ENCODE results near the gene CCNY.

The CCNY gene

DNA sequence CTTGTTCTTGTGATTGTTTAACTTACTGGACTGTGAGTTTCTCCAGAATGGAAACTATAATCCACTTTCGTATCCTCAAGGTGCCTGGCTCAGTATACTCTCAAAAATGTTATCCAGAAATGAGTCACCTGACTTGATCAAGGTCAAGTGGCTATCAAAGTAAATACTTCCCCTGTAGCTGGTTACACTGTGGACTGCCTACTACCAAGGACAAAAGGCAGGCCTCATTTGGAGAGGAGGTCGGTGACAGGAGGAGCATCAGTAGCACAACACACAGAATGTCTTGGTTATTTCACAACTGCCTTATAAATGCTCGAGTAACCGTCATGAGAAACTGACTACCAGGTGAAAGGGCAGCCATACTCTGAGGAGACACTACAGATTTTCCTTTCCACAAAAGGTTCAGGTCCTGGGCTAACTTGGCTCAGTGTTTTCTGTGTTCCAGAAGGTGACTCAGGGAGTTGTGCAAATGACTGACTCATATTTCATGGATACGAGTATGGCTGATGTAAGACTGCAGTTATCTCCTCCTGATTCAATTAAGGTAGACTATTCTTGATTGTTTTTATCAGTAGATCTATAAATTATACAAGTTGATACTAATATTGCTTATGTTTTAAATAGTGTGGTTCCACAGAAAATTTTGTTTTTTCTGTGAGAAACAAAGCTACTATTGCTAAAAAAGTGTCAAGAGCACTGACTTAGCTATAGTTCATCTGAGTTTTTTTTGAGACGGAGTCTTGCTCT, 4.2 kb upstream of the CCNY start:
- no peak for DNase-seq (ENCODE audit: low read depth)

DNA sequence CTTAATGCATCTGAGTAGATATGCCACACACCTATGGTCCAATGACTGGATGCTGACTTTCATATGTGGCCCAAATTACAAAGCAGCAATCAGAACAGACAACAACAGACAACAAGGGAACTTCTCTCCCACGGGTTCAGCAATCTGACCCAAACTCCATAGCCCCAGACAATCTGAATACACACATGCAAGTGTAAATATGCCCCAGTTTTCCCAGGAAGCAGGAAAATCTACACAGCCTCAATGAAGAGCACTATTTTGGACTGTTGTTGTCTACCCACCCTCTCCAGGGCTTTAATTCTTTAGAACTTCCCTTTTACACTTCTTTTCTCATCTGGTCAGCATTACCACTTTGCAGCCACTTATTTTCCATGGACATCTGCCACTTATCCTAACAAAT, 2.0 kb upstream of the CCNY start:
- no peak for DNase-seq (ENCODE audit: low read depth)

DNA sequence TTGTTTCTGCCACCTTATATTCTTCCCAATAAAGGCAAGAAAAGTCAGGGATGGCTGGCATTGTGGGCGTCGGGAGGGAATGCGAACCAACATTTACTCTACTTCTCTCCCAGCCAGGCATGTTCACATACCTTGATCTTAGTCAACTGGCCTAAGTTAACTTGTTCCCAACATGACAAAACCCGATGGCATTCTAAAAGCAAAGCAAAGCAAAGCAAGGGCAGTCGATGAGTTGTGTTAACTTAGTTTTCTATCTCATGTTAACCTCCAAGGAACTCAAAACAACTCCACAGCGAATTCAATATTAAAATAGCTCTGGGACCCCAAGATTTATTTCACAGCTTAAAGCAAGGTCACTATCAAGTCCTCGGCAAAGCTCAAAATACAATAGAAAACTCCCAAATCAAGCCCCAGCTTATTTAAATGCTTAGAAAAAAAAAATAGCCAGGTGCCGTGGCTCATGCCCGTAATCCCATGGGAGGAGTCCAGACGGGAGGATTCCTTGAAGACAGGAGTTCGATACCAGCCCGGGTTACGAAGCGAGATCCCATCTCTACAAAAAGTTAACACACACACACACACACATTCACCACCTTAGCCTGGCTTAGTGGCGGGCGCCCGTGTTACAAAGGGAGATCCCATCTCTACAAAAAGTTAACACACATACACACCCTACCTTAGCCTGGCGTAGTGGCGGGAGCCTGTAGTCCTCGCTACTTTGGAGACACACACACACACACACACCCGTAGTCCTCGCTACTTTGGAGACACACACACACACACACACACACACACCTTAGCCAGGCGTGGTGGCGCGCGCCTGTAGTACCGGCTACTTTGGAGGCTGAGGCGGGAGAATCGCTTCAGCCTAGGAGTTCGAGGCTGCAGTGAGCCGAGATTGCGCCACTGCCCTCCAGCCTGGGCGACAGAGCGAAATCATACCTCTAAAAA, 901 bp upstream of the CCNY start:
- no peak for DNase-seq (ENCODE audit: low read depth)

DNA sequence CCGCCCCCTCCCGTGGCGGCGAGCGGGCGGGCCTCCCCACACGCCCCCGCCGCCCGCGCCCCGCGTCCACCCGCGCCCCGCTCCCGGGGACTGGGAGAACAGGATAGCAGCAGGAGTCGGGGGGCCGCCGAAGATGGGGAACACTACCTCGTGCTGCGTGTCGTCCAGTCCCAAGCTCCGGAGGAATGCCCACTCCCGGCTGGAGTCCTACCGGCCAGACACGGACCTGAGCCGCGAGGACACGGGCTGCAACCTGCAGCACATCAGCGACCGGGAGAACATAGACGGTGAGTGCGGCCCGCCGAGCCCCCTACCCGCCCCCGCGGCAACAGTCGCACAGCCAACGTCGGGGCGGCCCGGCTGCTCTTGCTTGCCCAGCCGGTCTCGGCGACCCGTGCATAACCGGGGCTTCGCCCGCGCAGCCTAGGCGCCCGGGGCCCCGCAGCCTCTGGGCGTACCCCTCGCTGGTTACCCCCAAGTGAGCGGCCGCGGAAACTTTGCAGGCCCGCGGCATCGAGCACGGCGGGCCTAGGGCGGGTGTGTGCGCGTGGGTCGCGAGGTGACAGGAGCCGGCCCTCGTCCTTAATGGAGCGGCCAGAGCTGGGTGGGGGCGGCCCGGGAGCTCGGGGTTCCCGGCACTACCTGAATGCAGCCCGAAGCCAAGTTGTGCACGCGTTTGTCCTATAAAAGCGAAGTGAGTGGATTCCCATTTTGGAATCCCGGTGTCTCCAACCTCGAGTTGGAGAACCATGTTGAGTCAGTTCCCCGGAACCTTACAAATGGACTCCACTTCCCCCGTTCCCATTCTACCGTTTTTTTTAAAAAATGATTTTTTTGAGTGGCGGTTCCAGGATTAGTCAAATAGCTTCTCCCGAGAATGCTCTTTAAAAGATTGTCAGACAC, 863 bp downstream of the CCNY start:
- DNase-seq (ENCODE audit: low read depth): no peak

DNA sequence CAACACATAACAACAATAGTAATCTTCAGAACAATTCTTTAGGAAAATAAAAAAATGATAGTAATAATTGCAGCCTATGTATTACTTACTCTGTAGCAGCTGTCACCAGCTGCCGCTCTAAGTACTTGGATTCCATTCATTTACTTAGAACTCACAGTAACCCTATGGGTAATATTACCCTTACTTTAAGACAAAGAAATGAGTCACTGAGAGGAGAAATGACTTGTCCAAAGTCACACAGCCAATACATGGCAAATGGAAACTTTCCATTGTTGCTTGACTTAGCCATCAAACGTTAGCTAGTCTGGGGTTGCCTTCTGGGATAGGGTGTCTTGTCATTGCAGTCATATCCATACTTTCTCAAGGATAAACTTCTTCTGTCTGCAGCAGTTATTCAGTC, 3.6 kb downstream of the CCNY start:
- no peak for DNase-seq (ENCODE audit: low read depth)

DNA sequence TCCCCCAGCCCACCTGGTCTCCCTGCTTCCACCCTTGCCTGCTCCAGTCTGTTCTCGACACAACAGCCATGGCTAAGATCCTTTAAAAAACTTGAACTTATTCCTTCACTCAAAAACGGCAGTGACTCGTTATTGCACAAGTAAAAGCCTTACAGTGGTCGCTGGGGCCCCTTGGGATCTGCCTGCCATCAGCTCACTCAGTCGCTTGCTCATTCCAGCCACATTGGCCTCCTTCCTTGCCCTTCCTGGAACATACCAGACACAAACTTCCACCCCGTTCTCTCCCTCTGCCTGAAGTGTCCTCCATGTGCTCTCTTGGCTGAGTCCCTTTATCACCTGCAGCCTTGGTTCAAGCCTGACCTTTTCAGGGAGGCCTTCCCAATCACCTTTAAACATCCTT, 4.7 kb downstream of the CCNY start:
- DNase-seq (ENCODE audit: low read depth): no peak

DNA sequence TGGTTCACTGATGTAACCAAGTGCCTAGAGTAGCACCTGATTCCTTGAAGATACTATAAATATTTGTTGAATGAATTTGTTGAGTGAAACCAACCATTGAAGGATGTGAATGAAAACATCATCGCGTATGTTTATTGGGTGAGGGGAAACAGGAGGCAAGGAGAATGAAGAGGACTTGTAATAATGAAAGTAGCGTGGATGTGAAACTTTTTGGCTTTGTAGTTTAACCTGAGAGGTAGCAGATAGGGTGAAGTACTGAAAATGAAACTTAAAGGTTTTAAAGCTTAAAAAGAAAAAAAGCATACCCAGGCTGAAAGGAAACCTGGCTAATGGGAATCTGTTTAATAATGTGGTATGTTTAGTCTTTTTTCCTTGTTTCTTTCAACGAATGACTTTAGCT, 5.2 kb downstream of the CCNY start:
- DNase-seq (ENCODE audit: low read depth): no peak

DNA sequence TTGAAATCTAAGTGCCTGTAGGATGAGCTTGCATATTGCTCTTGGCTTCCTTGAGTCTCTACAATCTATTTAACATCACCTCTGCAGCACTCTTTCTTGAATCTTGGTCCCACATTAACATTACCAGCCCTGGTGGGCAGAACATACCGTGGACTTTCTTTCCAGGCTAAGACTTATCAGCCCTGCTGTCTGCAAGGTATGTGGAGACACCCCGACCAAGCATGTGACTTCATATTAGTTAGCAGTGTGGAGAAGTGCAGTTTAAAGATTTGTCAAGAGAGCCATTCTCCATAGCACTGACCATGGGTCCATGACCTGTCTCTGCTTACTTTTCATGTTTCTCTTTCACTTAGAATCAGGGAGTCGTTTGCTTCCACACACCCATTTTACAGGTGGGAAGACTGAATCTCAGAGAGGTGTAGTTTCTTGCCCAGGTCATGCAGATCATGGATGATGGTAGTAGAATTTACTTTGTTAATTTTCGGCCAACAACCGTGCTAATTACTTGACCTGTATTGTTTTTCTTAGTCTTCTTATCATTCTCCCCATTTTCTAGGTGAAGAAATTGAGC, 6.0 kb downstream of the CCNY start:
- DNase-seq (ENCODE audit: low read depth): no peak

DNA sequence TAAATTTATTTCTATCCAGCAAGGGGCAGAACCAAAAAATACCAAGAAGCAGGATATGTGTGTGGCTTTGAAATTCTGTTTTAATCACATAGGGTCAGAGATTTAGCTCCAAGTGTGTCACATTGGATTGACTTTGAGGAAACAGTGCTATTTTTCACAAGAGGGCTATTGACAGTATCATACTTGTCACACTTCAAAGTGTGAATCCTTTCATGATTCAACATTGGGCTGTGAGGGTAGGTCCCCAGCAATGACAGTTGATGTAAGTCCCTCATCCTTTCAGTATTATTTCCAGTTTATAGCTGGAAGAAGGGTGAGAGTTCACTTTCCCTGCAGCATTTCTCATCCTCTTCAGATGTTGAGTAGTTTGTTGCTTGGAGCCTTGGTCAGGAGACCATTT, 7.4 kb downstream of the CCNY start:
- DNase-seq (ENCODE audit: low read depth): no peak

DNA sequence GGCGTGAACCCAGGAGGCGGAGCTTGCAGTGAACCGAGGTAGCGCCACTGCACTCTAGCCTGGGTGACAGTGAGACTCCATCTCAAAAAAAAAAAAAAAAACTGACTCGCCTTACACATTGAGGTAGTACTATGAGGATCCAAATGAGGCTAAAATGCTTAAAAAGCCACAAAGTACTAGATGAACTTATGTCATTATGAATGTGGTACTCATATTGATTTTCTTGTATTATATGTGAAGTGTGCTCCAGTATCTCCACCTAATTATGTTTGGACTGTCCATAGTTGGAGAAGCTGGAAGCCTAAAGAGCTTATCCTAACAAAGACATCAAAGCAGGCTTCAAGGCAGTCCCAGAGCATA, 9.1 kb downstream of the CCNY start:
- DNase-seq (ENCODE audit: low read depth): no peak

DNA sequence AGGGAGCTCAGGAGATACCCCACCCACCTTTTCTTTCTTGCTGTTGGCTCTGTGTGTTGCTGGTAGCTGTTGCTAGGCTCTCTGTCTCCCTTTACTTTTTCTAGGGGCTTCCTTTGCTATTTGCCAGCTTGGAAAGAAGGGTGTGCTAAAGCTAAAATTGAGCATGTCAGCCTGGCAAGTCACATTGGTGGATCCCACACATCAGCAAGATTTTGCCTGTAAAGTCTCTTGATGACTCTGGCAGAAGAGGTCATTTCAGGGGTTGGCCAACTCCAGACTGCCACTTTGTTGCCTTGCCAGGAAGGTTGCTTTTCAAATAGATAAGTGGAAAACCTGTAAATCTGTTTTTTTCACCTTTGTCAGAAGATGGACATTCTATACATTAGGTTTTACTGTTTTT, 9.9 kb downstream of the CCNY start:
- no peak for DNase-seq (ENCODE audit: low read depth)

DNA sequence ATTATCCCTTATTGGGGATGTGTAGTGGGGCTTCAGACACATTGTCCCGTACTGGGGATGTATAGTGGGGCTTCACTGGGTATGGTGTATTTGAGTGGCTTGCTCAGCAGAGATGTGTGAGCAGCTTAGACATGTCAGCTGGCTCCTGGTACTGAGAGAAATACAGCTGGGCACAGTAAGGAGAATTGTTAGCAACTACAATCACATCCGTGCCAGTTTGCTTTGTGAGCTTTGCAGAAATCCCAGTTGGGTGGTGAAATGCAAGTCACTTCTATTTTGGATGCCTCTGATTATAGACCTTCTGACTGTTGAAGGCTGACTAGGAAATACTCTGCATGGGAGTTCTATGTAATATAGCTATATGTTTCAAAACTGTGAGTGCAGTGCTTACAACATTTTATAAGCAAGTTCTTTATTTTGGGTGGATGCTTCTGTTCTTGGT, 10.8 kb downstream of the CCNY start:
- DNase-seq (ENCODE audit: low read depth): no peak

DNA sequence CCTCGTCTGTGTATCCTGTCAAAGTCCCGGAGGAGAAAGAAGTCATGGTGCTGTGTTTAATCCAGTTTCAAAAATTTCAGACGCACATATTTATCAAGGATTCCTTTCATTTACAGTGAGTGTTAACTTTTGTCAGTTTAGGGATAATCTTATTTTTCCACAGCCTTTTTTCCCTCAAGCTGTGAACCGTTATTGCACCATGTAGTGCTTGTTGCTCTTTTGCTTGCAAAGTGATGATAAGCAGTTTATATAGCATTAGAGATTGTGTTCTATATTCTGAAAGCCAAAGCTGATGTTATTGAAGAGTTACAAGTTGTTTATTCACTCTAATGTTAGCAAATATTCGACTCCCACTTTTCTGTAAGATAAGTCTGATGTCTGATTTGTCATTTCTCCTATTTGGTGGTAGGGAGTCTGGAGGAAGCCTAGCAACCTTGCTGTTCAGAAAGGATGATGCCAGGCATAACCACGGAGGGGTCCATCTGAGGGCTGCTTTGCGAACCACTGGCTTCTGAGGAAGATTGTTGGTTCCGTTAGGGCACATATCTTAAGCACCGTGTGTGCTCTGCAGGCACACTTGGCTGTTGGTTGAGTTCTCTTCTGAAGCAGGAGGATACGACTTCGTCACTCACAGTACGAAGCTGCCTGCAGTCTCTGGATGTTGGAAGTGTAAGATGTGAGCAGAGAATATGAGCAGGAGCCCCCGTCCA, 11.7 kb downstream of the CCNY start:
- DNase-seq (ENCODE audit: low read depth): no peak

DNA sequence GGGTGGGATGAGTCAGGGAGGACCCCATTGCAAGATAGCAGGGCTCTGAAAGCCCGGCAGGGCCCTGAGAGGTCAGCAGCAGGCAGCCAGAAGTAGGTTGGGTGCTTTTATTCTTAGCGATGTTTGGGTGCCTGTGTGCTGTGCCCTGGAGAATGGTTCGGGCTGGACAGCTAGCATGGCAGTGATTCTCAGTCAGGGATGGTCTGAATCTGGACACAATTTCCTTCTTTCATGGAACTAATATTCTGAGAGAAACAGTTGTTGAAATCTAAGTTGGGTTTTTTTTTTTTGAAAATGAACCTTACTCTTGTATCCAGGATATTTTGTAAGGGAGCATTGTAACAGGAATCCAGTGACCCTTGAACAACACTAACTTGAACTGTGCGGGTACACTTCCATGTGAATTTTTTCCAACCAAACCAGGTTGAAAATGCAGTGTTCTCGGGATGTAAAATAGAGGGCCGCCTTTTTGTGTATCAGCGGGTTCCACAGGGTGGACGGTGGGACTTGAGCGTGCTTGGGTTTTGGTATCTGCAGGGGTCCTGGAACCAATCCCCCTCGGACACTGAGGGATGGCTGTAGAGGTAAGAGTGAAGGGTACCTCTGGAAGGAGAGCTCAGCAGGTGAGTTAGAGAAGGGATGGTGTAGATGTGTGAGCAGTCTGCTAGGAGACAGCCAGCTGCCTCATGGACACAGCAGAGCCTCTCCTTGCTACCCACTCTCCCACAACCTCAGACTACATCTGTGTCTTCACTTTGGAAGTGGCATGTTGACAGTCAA, 12.5 kb downstream of the CCNY start:
- DNase-seq (ENCODE audit: low read depth): no peak

DNA sequence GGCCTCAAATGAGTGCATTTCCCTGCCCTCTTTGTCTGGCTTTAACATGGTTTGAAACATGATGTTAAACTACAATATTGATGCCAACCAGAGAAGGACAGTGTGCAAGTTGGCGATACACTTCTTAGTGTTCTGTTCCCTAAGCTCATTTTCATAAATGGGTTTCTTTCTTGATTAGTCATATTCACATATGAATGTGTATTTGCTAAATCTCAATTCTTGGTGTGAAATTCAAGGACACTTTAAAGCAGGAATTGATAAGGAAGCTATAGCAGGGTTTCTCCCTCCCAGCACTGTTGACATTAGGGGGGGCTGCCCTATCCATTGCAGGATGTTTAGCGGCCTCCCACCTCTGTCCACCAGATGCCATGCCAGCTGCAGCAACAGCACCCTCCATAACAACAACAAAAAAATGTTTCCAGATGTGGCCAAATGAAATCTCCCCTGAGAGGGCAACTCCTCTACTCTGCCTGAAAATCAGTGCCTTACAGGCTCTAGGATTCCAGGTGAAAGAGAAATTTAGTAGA, 13.1 kb downstream of the CCNY start:
- DNase-seq (ENCODE audit: low read depth): no peak

DNA sequence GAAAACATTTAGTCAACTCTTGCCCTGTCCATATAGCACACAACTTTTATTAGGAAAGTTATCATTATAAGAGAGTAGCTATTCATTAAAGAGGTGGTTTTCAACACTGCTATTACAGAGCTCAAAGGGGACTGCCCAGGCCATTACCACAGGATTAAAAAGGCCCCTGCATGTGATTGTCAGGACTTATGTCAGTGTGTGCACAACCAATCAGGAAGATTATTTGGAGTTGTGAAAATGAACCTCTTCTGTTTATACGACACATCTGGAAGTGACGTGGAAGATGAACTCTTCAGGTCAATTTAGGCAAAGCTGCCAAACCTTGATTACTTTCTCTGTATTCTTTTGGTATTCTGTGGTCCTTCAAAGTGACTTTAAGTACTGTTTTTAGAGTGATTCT, 14.7 kb downstream of the CCNY start:
- no peak for DNase-seq (ENCODE audit: low read depth)

DNA sequence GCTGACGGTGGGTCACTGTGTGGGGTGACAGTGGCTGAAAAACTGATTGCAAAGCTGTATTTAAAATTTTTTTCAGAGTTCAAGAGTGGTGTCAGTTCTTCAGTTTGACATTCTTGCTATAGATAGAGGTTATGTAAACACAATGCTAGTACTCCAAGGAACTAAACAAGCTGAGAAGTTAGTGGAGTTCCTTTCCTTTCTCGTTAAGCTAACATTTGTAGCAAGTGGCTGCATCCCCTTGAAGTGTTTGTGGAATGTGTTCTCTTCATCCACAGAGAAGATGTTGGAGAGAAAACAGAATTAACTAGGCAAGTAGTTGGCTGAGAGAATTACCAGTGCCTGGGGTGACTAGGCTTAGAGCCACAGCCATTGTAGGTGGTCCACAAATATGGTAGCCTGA, 15.8 kb downstream of the CCNY start:
- DNase-seq (ENCODE audit: low read depth): no peak

DNA sequence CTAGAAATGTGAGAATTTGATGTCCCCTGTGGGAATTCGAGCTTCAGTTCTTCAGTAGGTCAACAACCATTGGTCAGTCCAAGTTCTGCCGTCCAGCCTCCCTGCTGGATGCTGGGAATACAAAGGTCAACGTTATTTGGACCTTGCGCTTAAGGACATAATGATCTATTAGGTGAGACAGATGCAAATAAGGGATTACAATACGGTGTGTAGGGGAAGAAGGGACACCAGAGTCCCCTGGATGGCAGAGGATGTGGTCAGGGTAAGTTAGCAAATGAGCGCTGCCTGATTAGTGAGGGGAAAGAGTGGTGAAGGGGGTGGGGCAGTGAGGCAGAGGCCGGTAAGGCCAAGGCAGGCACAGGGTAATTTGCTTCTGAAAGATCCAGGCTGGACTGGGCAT, 16.2 kb downstream of the CCNY start:
- DNase-seq (ENCODE audit: low read depth): no peak

DNA sequence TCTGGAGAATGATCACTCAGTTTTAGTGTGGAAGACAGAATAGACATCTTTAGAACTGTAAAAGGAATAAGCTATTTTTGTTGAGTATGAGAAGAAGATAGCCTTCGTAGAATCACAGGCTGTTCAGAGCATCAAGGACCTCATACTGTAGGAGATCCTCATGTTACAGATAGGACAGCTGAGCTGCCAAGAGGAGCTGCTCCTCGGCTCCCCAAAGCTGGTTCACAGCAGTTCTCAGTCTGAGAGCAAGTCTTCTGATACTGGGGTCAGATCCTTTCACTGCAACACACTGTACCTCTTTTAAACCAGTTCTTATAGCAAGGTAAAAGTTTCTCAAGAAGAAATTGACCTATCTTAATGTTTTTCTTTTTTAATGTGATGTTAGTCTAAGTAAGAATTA, 17.1 kb downstream of the CCNY start:
- no peak for DNase-seq (ENCODE audit: low read depth)

DNA sequence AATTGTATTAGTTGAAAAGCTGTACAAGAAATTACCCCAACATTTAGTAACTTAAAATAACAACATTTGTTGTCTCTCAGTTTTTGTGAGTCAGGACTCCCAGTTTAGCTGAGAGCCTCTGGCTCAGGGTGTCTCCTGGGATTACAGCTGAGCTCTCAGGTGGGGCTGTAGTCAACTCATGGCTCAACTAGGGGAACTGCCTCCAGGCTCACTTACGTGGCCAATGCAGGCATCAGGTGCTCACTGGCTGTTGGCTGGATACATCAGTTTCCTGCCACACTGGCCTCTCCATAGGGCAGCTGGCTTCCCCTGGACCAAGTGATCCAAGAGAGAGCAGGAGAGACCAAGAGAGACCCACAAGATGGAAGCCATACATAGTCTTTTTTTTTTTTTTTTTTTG, 17.5 kb downstream of the CCNY start:
- DNase-seq (ENCODE audit: low read depth): no peak
